ENCODE data around the gene CCNQ. TPM values are rescaled to one million over a fixed set of nuclear protein-coding genes. Genes with fewer than 3 reads are reported as not detected.

The CCNQ gene
- total and polyA plus RNA-seq, 2 donors (not counting 3 experiments of a cell fraction or from before 2014, with no cell fraction given): 21.3 to 37.0 TPM

DNA sequence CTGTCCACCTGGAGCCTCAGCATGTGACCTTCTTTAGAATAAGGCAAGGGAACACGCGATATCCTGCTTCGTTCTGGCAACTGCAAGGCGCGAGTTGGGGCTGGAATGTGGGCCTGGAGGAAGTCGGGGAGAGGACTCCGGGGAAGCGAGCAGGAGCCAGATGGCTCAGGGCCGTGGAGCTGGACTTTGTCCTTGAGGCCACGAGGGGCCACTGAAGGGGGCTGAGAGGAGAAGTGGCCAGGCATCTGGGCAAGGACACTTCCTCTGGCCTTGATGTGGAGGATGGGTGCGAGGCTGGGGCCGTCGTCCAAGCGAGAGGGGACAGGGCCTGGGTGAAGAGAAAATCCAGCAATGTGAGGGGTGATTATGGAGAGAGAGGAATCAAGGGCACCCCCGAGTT, 35.9 kb upstream of the CCNQ start:
- CTCF ChIA-PET: no interaction called here

More for the DNA sequence above, 35.9 kb upstream of the CCNQ start:
- peaks cover 0 to 1% of the 10 kb centered on the region in 2 experiments for H3K27me3 ChIP-seq (ENCODE audit: control insufficient read depth in 2 of 2, insufficient read depth in 2 of 2, low read length in 2 of 2)
- intact Hi-C loops (cut with micrococcal nuclease): no loop called here
- dilution Hi-C loops (cut with MboI; ENCODE audit: extremely low pct_ligation_motif_present, low sequenced_read_pairs): no loop called here
- H3K36me3 ChIP-seq (ENCODE audit: control insufficient read depth in 2 of 2, extremely low read depth in 1 of 2, insufficient read depth in 2 of 2, low read length in 2 of 2): no peaks in the 10 kb centered on the region
- H3K27ac ChIP-seq (ENCODE audit: insufficient read depth, low read depth, low read length): no peak overlapping the region
- H3K9ac ChIP-seq (replicated peaks; ENCODE audit: extremely low read depth, insufficient read depth, low read length): no peak overlapping the region
- H3K9me3 ChIP-seq (replicated peaks; ENCODE audit: control insufficient read depth, insufficient read depth, low read length): no peaks in the 10 kb centered on the region
- H3K4me1 ChIP-seq (ENCODE audit: control insufficient read depth, extremely low read depth, insufficient read depth, low read length): no peaks in the 10 kb centered on the region
- no peaks in the 10 kb centered on the region for H3K9me1 ChIP-seq (replicated peaks; ENCODE audit: control insufficient read depth, extremely low read depth, insufficient read depth, low read length)
- TF ChIP-seq JUN (IDR thresholded peaks at IDR 0.05; ENCODE audit: borderline replicate concordance, insufficient read depth, insufficient read length, low read depth): no peak
- no peak for TF ChIP-seq POLR2AphosphoS5 (IDR thresholded peaks at IDR 0.05; ENCODE audit: insufficient read depth, low read depth, low read length)
- TF ChIP-seq EZH2 (IDR thresholded peaks at IDR 0.05; ENCODE audit: borderline replicate concordance, low read depth, low read length, severe bottlenecking): no peak
- TF ChIP-seq, protein P1, sequence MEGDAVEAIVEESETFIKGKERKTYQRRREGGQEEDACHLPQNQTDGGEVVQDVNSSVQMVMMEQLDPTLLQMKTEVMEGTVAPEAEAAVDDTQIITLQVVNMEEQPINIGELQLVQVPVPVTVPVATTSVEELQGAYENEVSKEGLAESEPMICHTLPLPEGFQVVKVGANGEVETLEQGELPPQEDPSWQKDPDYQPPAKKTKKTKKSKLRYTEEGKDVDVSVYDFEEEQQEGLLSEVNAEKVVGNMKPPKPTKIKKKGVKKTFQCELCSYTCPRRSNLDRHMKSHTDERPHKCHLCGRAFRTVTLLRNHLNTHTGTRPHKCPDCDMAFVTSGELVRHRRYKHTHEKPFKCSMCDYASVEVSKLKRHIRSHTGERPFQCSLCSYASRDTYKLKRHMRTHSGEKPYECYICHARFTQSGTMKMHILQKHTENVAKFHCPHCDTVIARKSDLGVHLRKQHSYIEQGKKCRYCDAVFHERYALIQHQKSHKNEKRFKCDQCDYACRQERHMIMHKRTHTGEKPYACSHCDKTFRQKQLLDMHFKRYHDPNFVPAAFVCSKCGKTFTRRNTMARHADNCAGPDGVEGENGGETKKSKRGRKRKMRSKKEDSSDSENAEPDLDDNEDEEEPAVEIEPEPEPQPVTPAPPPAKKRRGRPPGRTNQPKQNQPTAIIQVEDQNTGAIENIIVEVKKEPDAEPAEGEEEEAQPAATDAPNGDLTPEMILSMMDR (IDR thresholded peaks at IDR 0.05; ENCODE audit: extremely low read depth in 1 of 2, insufficient read depth in 1 of 2, low read depth in 1 of 2, low read length in 2 of 2): no peak
- TF ChIP-seq GATA2 (IDR thresholded peaks at IDR 0.05; ENCODE audit: insufficient read depth, insufficient read length, low read depth, low read length): no peak
- no peak for TF ChIP-seq POLR2A (IDR thresholded peaks at IDR 0.05; ENCODE audit: low read depth, low read length)
- TF ChIP-seq, protein P2, sequence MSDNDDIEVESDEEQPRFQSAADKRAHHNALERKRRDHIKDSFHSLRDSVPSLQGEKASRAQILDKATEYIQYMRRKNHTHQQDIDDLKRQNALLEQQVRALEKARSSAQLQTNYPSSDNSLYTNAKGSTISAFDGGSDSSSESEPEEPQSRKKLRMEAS (IDR thresholded peaks at IDR 0.05; ENCODE audit: insufficient read depth, insufficient read length): no peak
- no peak for TF ChIP-seq MYC (IDR thresholded peaks at IDR 0.05; ENCODE audit: low read depth, low read length)
- TF ChIP-seq FOS (IDR thresholded peaks at IDR 0.05; ENCODE audit: borderline replicate concordance, insufficient read depth, low read length): no peak
- no peak overlapping the region for H3K4me2 ChIP-seq (ENCODE audit: insufficient read depth, low read length)
- POLR2A ChIA-PET: no interaction called here
- H3K79me2 ChIP-seq (ENCODE audit: control insufficient read depth, insufficient read depth, low read length): no peaks in the 10 kb centered on the region
- no peak overlapping the region for H2AFZ ChIP-seq (ENCODE audit: low read depth, low read length)
- no peak overlapping the region for H3K4me3 ChIP-seq (replicated peaks in 1 of 3; ENCODE audit: insufficient read depth in 1 of 3, low read depth in 1 of 3, low read length in 3 of 3)
- DNase-seq (ENCODE audit: low read depth, low spot score) (no peak), FAIRE-seq (no peak)
- no TSS peak for BruUV-seq (replicated peaks)
- H4K20me1 ChIP-seq (replicated peaks; ENCODE audit: control insufficient read depth, extremely low read depth, insufficient read depth, low read length): no peaks in the 10 kb centered on the region
